Globus pallidus (tissue), 1 donor: ENCODE data around the gene TINAGL1.

Source experiments
- DNase-seq: peaks from one replicate; pipeline ENCODE4 v3.0.0-alpha.2; 2015; ENCODE audit warnings: low spot score

Gene TINAGL1

GRCh38 chr1:31627930-31628559 is 51.7 kb downstream of the TINAGL1 start:
- DNase-seq = no peak

GRCh38 chr1:31628931-31629556 is 52.7 kb downstream of the TINAGL1 start:
- DNase-seq = no peak

DNA sequence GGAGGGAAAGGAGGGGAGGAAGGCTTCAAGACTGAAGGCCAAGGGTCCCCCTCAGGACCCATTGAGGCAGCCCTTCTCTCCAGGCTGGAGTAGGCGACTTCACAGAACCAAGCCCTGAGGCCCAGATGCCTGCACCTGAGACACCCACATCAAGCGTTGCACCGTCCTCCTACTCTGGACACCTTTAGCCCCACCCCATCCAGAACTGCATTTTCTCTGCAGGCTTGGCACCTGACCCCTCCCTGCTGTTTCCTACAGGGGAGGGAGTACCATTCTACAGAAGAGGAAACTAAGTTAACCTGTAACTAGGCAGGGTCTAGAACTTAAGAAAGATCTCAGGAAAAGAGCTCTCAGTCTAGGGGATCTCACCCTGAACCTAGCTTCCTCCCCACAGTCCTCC is 56.3 kb downstream of the TINAGL1 start:
- no peak for DNase-seq

DNA sequence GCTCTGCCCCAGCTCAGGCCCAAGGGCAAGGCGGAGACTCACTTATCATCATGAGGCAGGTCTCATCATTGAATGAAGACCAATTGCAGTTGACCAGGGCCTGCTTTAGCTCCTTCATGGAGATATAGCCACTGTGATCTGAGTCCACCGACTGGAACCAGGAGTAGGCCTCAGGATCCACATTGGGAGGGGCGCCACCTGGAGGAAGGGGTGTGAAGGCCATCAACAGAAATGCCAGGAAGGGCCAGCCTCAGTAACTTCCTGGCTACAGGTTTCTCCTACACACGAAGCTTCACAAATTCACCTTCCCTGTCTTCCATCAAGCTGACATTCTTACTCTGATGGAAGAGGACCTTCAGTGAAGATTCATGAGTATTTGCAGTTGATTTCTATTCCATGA is 56.8 kb downstream of the TINAGL1 start:
- no peak for DNase-seq
